ENCODE data around the gene RHOF. TPM values are rescaled to one million over a fixed set of nuclear protein-coding genes. Genes with fewer than 3 reads are reported as not detected.
"Not testable (repeated sequence)": the region's sequence is repeated elsewhere in the genome, so short reads cannot be mapped to it uniquely, and the experiment has no call there.

Gene RHOF
- total RNA-seq, 1 donor from 2014 or later, result 13.0 TPM

- FAIRE-seq (no peak), DNase-seq (ENCODE audit: low spot score in 2 of 2) (no peak)
These were observed 41.6 kb downstream of the RHOF start for GRCh38 chr12:121751749-121752351.

GRCh38 chr12:121751034-121751433, 42.5 kb downstream of the RHOF start:
- FAIRE-seq (no peak), DNase-seq (ENCODE audit: low spot score in 2 of 2) (no peak)

- FAIRE-seq, result no peak
These were observed 43.0 kb downstream of the RHOF start for GRCh38 chr12:121750507-121750955.

GRCh38 chr12:121749267-121749666, 44.2 kb downstream of the RHOF start:
- DNase-seq (ENCODE audit: low spot score in 2 of 2) (no peak), FAIRE-seq (no peak)

More at GRCh38 chr12:121750507-121750955, 43.0 kb downstream of the RHOF start:
- no peak for DNase-seq (ENCODE audit: low spot score in 2 of 2)

GRCh38 chr12:121748571-121749265, 44.8 kb downstream of the RHOF start:
- no peak for FAIRE-seq
- no peak for DNase-seq (ENCODE audit: low spot score in 2 of 2)

GRCh38 chr12:121748218-121748570, 45.3 kb downstream of the RHOF start:
- DNase-seq (ENCODE audit: low spot score in 2 of 2) (no peak), FAIRE-seq (no peak)

GRCh38 chr12:121745545-121745944, 47.9 kb downstream of the RHOF start:
- FAIRE-seq; DNase-seq (ENCODE audit: low spot score in 2 of 2): not testable (repeated sequence)

- no peak for DNase-seq (ENCODE audit: low spot score in 2 of 2)
- FAIRE-seq, result no peak
These were observed 51.7 kb downstream of the RHOF start for GRCh38 chr12:121741743-121742142.

GRCh38 chr12:121740847-121741246, 52.6 kb downstream of the RHOF start:
- DNase-seq (ENCODE audit: low spot score in 2 of 2) (no peak), FAIRE-seq (no peak)

- FAIRE-seq (no peak), DNase-seq (ENCODE audit: low spot score in 2 of 2) (no peak)
These were observed 55.1 kb downstream of the RHOF start for GRCh38 chr12:121738340-121738858.

GRCh38 chr12:121733849-121734248, 59.6 kb downstream of the RHOF start:
- no peak for DNase-seq (ENCODE audit: low spot score in 2 of 2)
- no peak for FAIRE-seq

GRCh38 chr12:121731473-121731872, 62.0 kb downstream of the RHOF start:
- no peak for DNase-seq (ENCODE audit: low spot score in 2 of 2)
- no peak for FAIRE-seq

- DNase-seq (ENCODE audit: low spot score in 2 of 2) (no peak), FAIRE-seq (no peak)
These were observed 64.5 kb downstream of the RHOF start for GRCh38 chr12:121729021-121729420.

Other genes with a start within 250 kb of the RHOF start
- gene KDM2B, start 212.7 kb downstream of the RHOF start, total RNA-seq, result 99.5 TPM
- gene ORAI1, start 167.2 kb downstream of the RHOF start, total RNA-seq, result 1.6 TPM
- 3.3 TPM for gene MORN3, start 124.0 kb downstream of the RHOF start, total RNA-seq
- gene TMEM120B, start 80.9 kb downstream of the RHOF start, total RNA-seq, result 8.6 TPM
- gene SETD1B, start 10.3 kb upstream of the RHOF start, total RNA-seq, result 2.4 TPM
- not detected for gene HPD, start 65.2 kb upstream of the RHOF start, total RNA-seq
- gene PSMD9, start 95.1 kb upstream of the RHOF start, total RNA-seq, result 12.6 TPM
- 6.1 TPM for gene CFAP251, start 124.9 kb upstream of the RHOF start, total RNA-seq
- gene BCL7A, start 228.2 kb upstream of the RHOF start, total RNA-seq, result 88.0 TPM